Measurements from ENCODE around the gene OVAAL. TPM values are rescaled to one million over a fixed set of nuclear protein-coding genes. Genes with fewer than 3 reads are reported as not detected.

The OVAAL gene
- total and polyA plus RNA-seq, 2 donors (not counting 1 experiment from before 2014, with no cell fraction given), result not detected

- TF ChIP-seq EZH2 (IDR thresholded peaks at IDR 0.05; ENCODE audit: low read length, missing control alignments) (no peak), CTCF (conservative IDR thresholded peaks at IDR 0.05 in 1 of 2, IDR thresholded peaks at IDR 0.05 in 1 of 2; ENCODE audit: low read depth in 1 of 2, low read length in 2 of 2) (no peak)
- Histone ChIP-seq H4K20me1 (ENCODE audit: control insufficient read depth, extremely low read depth, insufficient read depth, low read length) (no peaks in the 10 kb centered on the region), H3K79me2 (ENCODE audit: control insufficient read depth, insufficient read depth, low read length) (no peaks in the 10 kb centered on the region), H3K9ac (ENCODE audit: insufficient read depth, low read length) (no peak overlapping the region), H3K4me2 (ENCODE audit: extremely low read depth, insufficient read depth, low read length) (no peak overlapping the region), H2AFZ (ENCODE audit: low read length) (no peak overlapping the region), H3K27me3 (ENCODE audit: control insufficient read depth, insufficient read depth, low read length) (no peaks in the 10 kb centered on the region), H3K4me3 (replicated peaks in 1 of 4; ENCODE audit: control extremely low read depth in 1 of 4, insufficient read depth in 1 of 4, low read depth in 3 of 4, low read length in 4 of 4) (no peak overlapping the region), H3K9me3 (ENCODE audit: control insufficient read depth, insufficient read depth, low read depth, low read length) (no peaks in the 10 kb centered on the region), H3K36me3 (ENCODE audit: control insufficient read depth, insufficient read depth, low read length) (no peaks in the 10 kb centered on the region), H3K4me1 (ENCODE audit: control insufficient read depth, extremely low read depth, insufficient read depth, low read length) (peaks cover 5% of the 10 kb centered on the region), H3K27ac (ENCODE audit: insufficient read depth, low read length) (no peak overlapping the region)
- DNase-seq (ENCODE audit: low read depth in 2 of 2), result no peak
Measured at GRCh38 chr1:180612632-180613031, 53.9 kb downstream of the OVAAL start.

GRCh38 chr1:180614730-180615129 is 56.0 kb downstream of the OVAAL start:
- H3K4me2 ChIP-seq (ENCODE audit: extremely low read depth, insufficient read depth, low read length), result no peak overlapping the region
- TF ChIP-seq CTCF (conservative IDR thresholded peaks at IDR 0.05 in 1 of 2, IDR thresholded peaks at IDR 0.05 in 1 of 2; ENCODE audit: low read depth in 1 of 2, low read length in 2 of 2), result no peak
- no peak for TF ChIP-seq EZH2 (IDR thresholded peaks at IDR 0.05; ENCODE audit: low read length, missing control alignments)
- H3K4me3 ChIP-seq (replicated peaks in 1 of 4; ENCODE audit: control extremely low read depth in 1 of 4, insufficient read depth in 1 of 4, low read depth in 3 of 4, low read length in 4 of 4), result no peak overlapping the region
- no peak overlapping the region for H3K9ac ChIP-seq (ENCODE audit: insufficient read depth, low read length)
- peak in 1 of 2 donors; percentile 82 for DNase-seq (ENCODE audit: low read depth in 2 of 2)
- H3K36me3 ChIP-seq (ENCODE audit: control insufficient read depth, insufficient read depth, low read length), result no peaks in the 10 kb centered on the region
- peaks cover 5% of the 10 kb centered on the region for H3K4me1 ChIP-seq (ENCODE audit: control insufficient read depth, extremely low read depth, insufficient read depth, low read length)
- no peaks in the 10 kb centered on the region for H3K9me3 ChIP-seq (ENCODE audit: control insufficient read depth, insufficient read depth, low read depth, low read length)
- no peak overlapping the region for H3K27ac ChIP-seq (ENCODE audit: insufficient read depth, low read length)
- H4K20me1 ChIP-seq (ENCODE audit: control insufficient read depth, extremely low read depth, insufficient read depth, low read length), result no peaks in the 10 kb centered on the region
- H2AFZ ChIP-seq (ENCODE audit: low read length), result no peak overlapping the region
- H3K79me2 ChIP-seq (ENCODE audit: control insufficient read depth, insufficient read depth, low read length), result no peaks in the 10 kb centered on the region
- no peaks in the 10 kb centered on the region for H3K27me3 ChIP-seq (ENCODE audit: control insufficient read depth, insufficient read depth, low read length)

- H3K9ac ChIP-seq (ENCODE audit: insufficient read depth, low read length), result no peak overlapping the region
- TF ChIP-seq EZH2 (IDR thresholded peaks at IDR 0.05; ENCODE audit: low read length, missing control alignments), result no peak
- no peak for TF ChIP-seq CTCF (conservative IDR thresholded peaks at IDR 0.05 in 1 of 2, IDR thresholded peaks at IDR 0.05 in 1 of 2; ENCODE audit: low read depth in 1 of 2, low read length in 2 of 2)
- H2AFZ ChIP-seq (ENCODE audit: low read length), result peak overlapping the region; percentile 82
- no peak overlapping the region for H3K4me3 ChIP-seq (replicated peaks in 1 of 4; ENCODE audit: control extremely low read depth in 1 of 4, insufficient read depth in 1 of 4, low read depth in 3 of 4, low read length in 4 of 4)
- H3K36me3 ChIP-seq (ENCODE audit: control insufficient read depth, insufficient read depth, low read length), result no peaks in the 10 kb centered on the region
- no peaks in the 10 kb centered on the region for H3K27me3 ChIP-seq (ENCODE audit: control insufficient read depth, insufficient read depth, low read length)
- H3K27ac ChIP-seq (ENCODE audit: insufficient read depth, low read length), result peak overlapping the region; percentile 13
- no peaks in the 10 kb centered on the region for H3K9me3 ChIP-seq (ENCODE audit: control insufficient read depth, insufficient read depth, low read depth, low read length)
- H3K4me1 ChIP-seq (ENCODE audit: control insufficient read depth, extremely low read depth, insufficient read depth, low read length), result peaks cover 5% of the 10 kb centered on the region
- H3K4me2 ChIP-seq (ENCODE audit: extremely low read depth, insufficient read depth, low read length), result peak overlapping the region; percentile 63
- no peaks in the 10 kb centered on the region for H3K79me2 ChIP-seq (ENCODE audit: control insufficient read depth, insufficient read depth, low read length)
- H4K20me1 ChIP-seq (ENCODE audit: control insufficient read depth, extremely low read depth, insufficient read depth, low read length), result no peaks in the 10 kb centered on the region
- DNase-seq (ENCODE audit: low read depth in 2 of 2), result peak; percentile 27 to 38
Measured at GRCh38 chr1:180615493-180616290, 56.9 kb downstream of the OVAAL start.

Other genes starting within 250 kb of the OVAAL start
- gene ACBD6, start 56.4 kb upstream of the OVAAL start, total RNA-seq, result 63.4 and 72.4 TPM in 2 replicates
- 66.2 and 78.7 TPM in 2 replicates for gene ACBD6, start 56.4 kb upstream of the OVAAL start, polyA plus RNA-seq
- 28.0 and 31.5 TPM in 2 replicates for gene XPR1, start 73.1 kb downstream of the OVAAL start, total RNA-seq
- 17.3 and 18.4 TPM in 2 replicates for gene XPR1, start 73.1 kb downstream of the OVAAL start, polyA plus RNA-seq

Measured in fibroblast of lung (primary cell).